ENCODE measurements around the gene EPHA4. TPM values are rescaled to one million over a fixed set of nuclear protein-coding genes. Genes with fewer than 3 reads are reported as not detected.

EPHA4 gene
- total and polyA plus RNA-seq, 2 of the 4 experiments (the other 2 are of a cell fraction), result 36.9 to 132 TPM

GRCh38 chr2:221601376-221601775 is 29.3 kb upstream of the EPHA4 start:
- H2BK5ac ChIP-seq (ENCODE audit: low read depth, low read length, poor library complexity, severe bottlenecking), result no peak overlapping the region
- WGBS, 2 experiments (ENCODE audit: extremely low coverage in 2 of 2, insufficient read length in 1 of 2), result 81% methylated on average over 2 of the region's 3 CpGs; no CpG with 5 or more reads in 1 of the 2 experiments
- no peak overlapping the region for H3K56ac ChIP-seq (ENCODE audit: extremely low read depth, insufficient read depth, low read length)
- TF ChIP-seq MAFK (IDR thresholded peaks at IDR 0.05; ENCODE audit: low read depth, low read length) (no peak), BHLHE40 (IDR thresholded peaks at IDR 0.05; ENCODE audit: low read depth, low read length) (no peak), RCOR1 (IDR thresholded peaks at IDR 0.05; ENCODE audit: insufficient replicate concordance, low read length) (no peak), POLR2A (IDR thresholded peaks at IDR 0.05; ENCODE audit: low read depth, low read length) (no peak), SMC3 (IDR thresholded peaks at IDR 0.05; ENCODE audit: low read depth, low read length) (no peak)
- no peaks in the 10 kb centered on the region for H3K9me3 ChIP-seq (ENCODE audit: control insufficient read depth, insufficient read depth, low read length)
- CTCF ChIA-PET, result interaction anchor here (1.0 kb wide), 1 partner anchor 27 kb away, joined by 3 read pairs; no protein-coding TSS in a partner anchor
- H2BK20ac ChIP-seq (ENCODE audit: low read depth, low read length), result no peak overlapping the region
- H3K4ac ChIP-seq (ENCODE audit: low read depth, low read length), result no peak overlapping the region
- no peak overlapping the region for H3K27ac ChIP-seq (ENCODE audit: insufficient read depth, low read length)
- no peak overlapping the region for H4K5ac ChIP-seq (ENCODE audit: low read depth, low read length)
- no peak overlapping the region for H3K9ac ChIP-seq (ENCODE audit: low read depth, low read length)
- H3K23ac ChIP-seq (ENCODE audit: low read depth, low read length), result no peak overlapping the region
- intact Hi-C loops (cut with micrococcal nuclease), result no loop called here
- no peak overlapping the region for H2AK9ac ChIP-seq (replicated peaks; ENCODE audit: low read depth, low read length, poor library complexity)
- in situ Hi-C loops (cut with MboI; ENCODE audit: low sequenced_read_pairs), result no loop called here
- no peak overlapping the region for H2BK120ac ChIP-seq (ENCODE audit: low read depth, low read length)
- H3K79me1 ChIP-seq (ENCODE audit: low read depth in 1 of 2, low read length in 2 of 2), result no peaks in the 10 kb centered on the region
- no peaks in the 10 kb centered on the region for H3K4me1 ChIP-seq (ENCODE audit: control insufficient read depth, insufficient read depth, low read length)
- no TSS peak for BruUV-seq (replicated peaks)
- no peak overlapping the region for H3K4me3 ChIP-seq (ENCODE audit: insufficient read depth, low read depth, low read length)
- H3K9me1 ChIP-seq (ENCODE audit: insufficient read depth, low read length), result no peaks in the 10 kb centered on the region
- no peaks in the 10 kb centered on the region for H3K36me3 ChIP-seq (ENCODE audit: control insufficient read depth, insufficient read depth, low read length)
- POLR2A ChIA-PET (ENCODE audit: unreplicated experiment), result no interaction called here
- dilution Hi-C loops (cut with HindIII; ENCODE audit: low sequenced_read_pairs, unreplicated experiment), result no loop called here
- no peak overlapping the region for H3K4me2 ChIP-seq (ENCODE audit: low read depth, low read length)
- H2AFZ ChIP-seq (replicated peaks; ENCODE audit: low read length, poor library complexity), result no peak overlapping the region
- H4K91ac ChIP-seq (ENCODE audit: insufficient read depth, low read depth, low read length), result no peak overlapping the region
- H3K27me3 ChIP-seq (ENCODE audit: control insufficient read depth, insufficient read depth, low read length), result no peaks in the 10 kb centered on the region; the same call in 1 of the 2 replicates
- no peak overlapping the region for H3K18ac ChIP-seq (ENCODE audit: low read depth, low read length)
- no peaks in the 10 kb centered on the region for H4K20me1 ChIP-seq (ENCODE audit: insufficient read depth, low read length)
- H3K14ac ChIP-seq (replicated peaks; ENCODE audit: low read depth, low read length), result no peak overlapping the region
- DNase-seq (no peak), ATAC-seq (ENCODE audit: low read depth) (no peak)
- H4K8ac ChIP-seq (ENCODE audit: low read depth in 2 of 2, low read length in 2 of 2), result no peak overlapping the region
- no peak overlapping the region for H2AK5ac ChIP-seq (ENCODE audit: low read depth, low read length)
- no peak overlapping the region for H2BK15ac ChIP-seq (ENCODE audit: low read depth, low read length)
